WTC11 (cell line): Measurements from ENCODE around the gene MORC2. TPM values are rescaled to one million over a fixed set of nuclear protein-coding genes. Genes with fewer than 3 reads are reported as not detected.

Experiments used
- ATAC-seq: fragments of 200-7000 bp; cut with Tn5 transposase; 2 replicates; pipeline ENCODE4 v1.10.0; 2021; ENCODE audit warnings: mild to moderate bottlenecking, moderate library complexity
- CTCF ChIA-PET: fragments of 300-600 bp; sonication (Branson Sonifier 250); formaldehyde crosslinking; loops from one replicate; lab custom pipeline; 2021; ENCODE audit warnings: antibody characterized with exemption; lab: Charles Lee
- POLR2A ChIA-PET: fragments of 350-600 bp; sonication (Branson Sonifier 250); formaldehyde crosslinking; loops from one replicate; lab custom pipeline; 2021; ENCODE audit warnings: antibody characterized with exemption; lab: Charles Lee
- DNase-seq: peaks from one replicate; pipeline ENCODE4 v3.0.0; 2021; ENCODE audit warnings: low spot score
- H3K27ac Mint-ChIP-seq: 2 replicates; pipeline ENCODE4 v1.8.0; 2021; ENCODE audit warnings: mixed read lengths
- H3K27me3 Mint-ChIP-seq: 2 replicates; pipeline ENCODE4 v1.8.0; 2021; ENCODE audit warnings: low read depth, mild to moderate bottlenecking, moderate library complexity, mixed read lengths
- H3K36me3 Mint-ChIP-seq: 2 replicates; pipeline ENCODE4 v1.8.0; 2021; ENCODE audit warnings: mixed read lengths
- H3K4me1 Mint-ChIP-seq: 2 replicates; pipeline ENCODE4 v1.8.0; 2022; ENCODE audit warnings: mixed read lengths
- H3K4me3 Mint-ChIP-seq: 2 replicates; pipeline ENCODE4 v1.8.0; 2021; ENCODE audit warnings: mild to moderate bottlenecking, moderate library complexity, mixed read lengths
- H3K9me3 Mint-ChIP-seq: 2 replicates; pipeline ENCODE4 v1.8.0; 2021; ENCODE audit warnings: mixed read lengths
- ATF1 ChIP-seq: sonication (generic); formaldehyde crosslinking; IDR thresholded peaks from 2 replicates; pipeline ENCODE4 v1.8.1; 2023; ENCODE audit warnings: mild to moderate bottlenecking, moderate library complexity, missing genetic modification reagents
- ETV6 ChIP-seq: sonication (generic); formaldehyde crosslinking; IDR thresholded peaks from 2 replicates; pipeline ENCODE4 v1.8.1; 2022; ENCODE audit warnings: mild to moderate bottlenecking, missing genetic modification reagents
- FOXJ3 ChIP-seq: sonication (generic); formaldehyde crosslinking; IDR thresholded peaks from 2 replicates; pipeline ENCODE4 v1.9.0; 2021; ENCODE audit warnings: missing genetic modification reagents, mild to moderate bottlenecking, borderline replicate concordance
- FOXK1 ChIP-seq: sonication (generic); formaldehyde crosslinking; IDR thresholded peaks from 2 replicates; pipeline ENCODE4 v1.8.0; 2022; ENCODE audit warnings: mild to moderate bottlenecking, moderate library complexity, missing genetic modification reagents
- GABPB1 ChIP-seq: sonication (generic); formaldehyde crosslinking; IDR thresholded peaks from 2 replicates; pipeline ENCODE4 v1.8.1; 2023; ENCODE audit warnings: mild to moderate bottlenecking, missing genetic modification reagents
- JAZF1 ChIP-seq: fragments of 250-450 bp; sonication (Bioruptor Pico); IDR thresholded peaks from 2 replicates; pipeline ENCODE4 v1.9.0; 2021; ENCODE audit warnings: moderate library complexity, mild to moderate bottlenecking, inconsistent platforms
- MXD4 ChIP-seq: fragments of 250-450 bp; sonication (Bioruptor Pico); IDR thresholded peaks from 2 replicates; pipeline ENCODE4 v1.8.0; 2021; ENCODE audit warnings: mild to moderate bottlenecking, moderate library complexity, borderline replicate concordance
- OVOL2 ChIP-seq: fragments of 250-450 bp; sonication (Bioruptor Pico); IDR thresholded peaks from 2 replicates; pipeline ENCODE4 v1.9.0; 2021; ENCODE audit warnings: mild to moderate bottlenecking, borderline replicate concordance
- RORB ChIP-seq: fragments of 250-450 bp; sonication (Bioruptor Pico); IDR thresholded peaks from 2 replicates; pipeline ENCODE4 v1.9.0; 2021; ENCODE audit warnings: mild to moderate bottlenecking
- SMAD3 ChIP-seq: sonication (generic); formaldehyde crosslinking; IDR thresholded peaks from 2 replicates; pipeline ENCODE4 v1.8.0; 2022; ENCODE audit warnings: missing genetic modification reagents, mild to moderate bottlenecking, borderline replicate concordance
- ZNF263 ChIP-seq: sonication (generic); formaldehyde crosslinking; IDR thresholded peaks from 2 replicates; pipeline ENCODE4 v1.8.1; 2022; ENCODE audit warnings: low read depth, mild to moderate bottlenecking, moderate library complexity, missing genetic modification reagents
- ZNF317 ChIP-seq: sonication (generic); formaldehyde crosslinking; IDR thresholded peaks from 2 replicates; pipeline ENCODE4 v1.8.1; 2023; ENCODE audit warnings: low read depth, mild to moderate bottlenecking, moderate library complexity, missing genetic modification reagents, borderline replicate concordance
- ZNF416 ChIP-seq: fragments of 250-450 bp; sonication (Bioruptor Pico); IDR thresholded peaks from 2 replicates; pipeline ENCODE4 v1.9.0; 2021; ENCODE audit warnings: mild to moderate bottlenecking, inconsistent platforms
- total RNA-seq: library from RNA; stranded (reverse); gene quantifications from 3 replicates; pipeline ENCODE4 v1.2.3, GENCODE V29; 2021
- TF ChIP-seq, protein P1 (sequence below): sonication (generic); formaldehyde crosslinking; conservative IDR thresholded peaks from 2 replicates; pipeline ENCODE4 v1.8.1; 2022; ENCODE audit warnings: mild to moderate bottlenecking, missing genetic modification reagents
- TF ChIP-seq, protein P2 (sequence below): sonication (generic); formaldehyde crosslinking; IDR thresholded peaks from 2 replicates; pipeline ENCODE4 v1.8.1; 2022; ENCODE audit warnings: mild to moderate bottlenecking, missing genetic modification reagents, moderate library complexity, borderline replicate concordance
- TF ChIP-seq, protein P3 (sequence below): sonication (generic); formaldehyde crosslinking; IDR thresholded peaks from 2 replicates; pipeline ENCODE4 v1.8.0; 2022; ENCODE audit warnings: mild to moderate bottlenecking, missing genetic modification reagents
- TF ChIP-seq, protein P4 (sequence below): fragments of 250-450 bp; sonication (Bioruptor Pico); IDR thresholded peaks from 2 replicates; pipeline ENCODE4 v1.8.0; 2021; ENCODE audit warnings: mild to moderate bottlenecking
- TF ChIP-seq, protein P5 (sequence below): fragments of 250-450 bp; sonication (Bioruptor Pico); conservative IDR thresholded peaks from 2 replicates; pipeline ENCODE4 v1.9.0; 2021; ENCODE audit warnings: mild to moderate bottlenecking
- TF ChIP-seq, protein P6 (sequence below): fragments of 250-450 bp; sonication (Bioruptor Pico); IDR thresholded peaks from 2 replicates; pipeline ENCODE4 v2.1.2; 2022; ENCODE audit warnings: mild to moderate bottlenecking, moderate library complexity

The MORC2 gene
- total RNA-seq, 1 experiment from 2014 or later, result 62.3 TPM

DNA sequence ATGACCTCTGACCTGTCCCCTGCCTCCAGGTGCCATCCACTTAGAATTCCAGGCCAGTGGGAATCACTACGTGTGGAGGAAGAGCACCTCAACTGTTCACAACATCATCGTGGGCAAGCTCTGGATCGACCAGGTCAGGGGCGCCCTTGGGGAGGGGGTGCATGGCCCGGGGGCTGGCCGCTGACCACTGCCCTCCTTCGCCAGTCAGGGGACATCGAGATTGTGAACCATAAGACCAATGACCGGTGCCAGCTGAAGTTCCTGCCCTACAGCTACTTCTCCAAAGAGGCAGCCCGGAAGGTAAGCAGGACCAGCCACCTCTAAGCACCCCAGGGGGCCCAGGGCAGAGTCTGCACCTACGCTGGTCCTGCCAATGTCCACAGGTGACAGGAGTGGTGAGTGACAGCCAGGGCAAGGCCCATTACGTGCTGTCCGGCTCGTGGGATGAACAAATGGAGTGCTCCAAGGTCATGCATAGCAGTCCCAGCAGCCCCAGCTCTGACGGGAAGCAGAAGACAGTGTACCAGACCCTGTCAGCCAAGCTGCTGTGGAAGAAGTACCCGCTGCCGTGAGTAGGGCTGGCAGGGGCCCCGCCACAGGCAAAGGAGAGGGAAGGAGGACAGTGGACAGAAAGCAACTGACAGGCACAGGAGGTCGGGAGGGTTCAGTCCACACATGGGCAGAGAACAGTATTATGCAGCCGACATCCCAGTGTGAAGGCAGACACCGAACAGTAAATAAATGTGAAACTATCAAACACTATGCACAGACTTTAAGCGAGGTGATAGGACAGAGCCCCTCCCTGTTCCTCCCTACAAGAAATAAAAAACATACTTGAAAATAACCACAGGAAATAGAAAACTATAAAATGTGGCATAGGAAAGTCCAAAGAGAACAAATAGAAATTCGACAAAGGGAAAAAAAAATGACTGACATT lies 74.9 kb downstream of the MORC2 start:
- Mint-ChIP-seq H3K4me3 (no peak overlapping the region), H3K4me1 (peaks cover 16% of the 10 kb centered on the region), H3K36me3 (peaks cover 3% of the 10 kb centered on the region; the same call in 1 of the 2 replicates), H3K9me3 (no peaks in the 10 kb centered on the region)
- POLR2A ChIA-PET, result interaction anchor here (1.0 to 1.1 kb wide), 2 partner anchors 9 to 87 kb away, joined by 3 read pairs; no protein-coding TSS in a partner anchor
- CTCF ChIA-PET, result interaction anchor here (1.1 to 1.6 kb wide), 4 partner anchors 9 to 339 kb away, joined by 3 to 4 read pairs (median 4); no protein-coding TSS in a partner anchor
- DNase-seq, result no peak
- TF ChIP-seq, protein P1, sequence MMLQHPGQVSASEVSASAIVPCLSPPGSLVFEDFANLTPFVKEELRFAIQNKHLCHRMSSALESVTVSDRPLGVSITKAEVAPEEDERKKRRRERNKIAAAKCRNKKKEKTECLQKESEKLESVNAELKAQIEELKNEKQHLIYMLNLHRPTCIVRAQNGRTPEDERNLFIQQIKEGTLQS, result no peak
- TF ChIP-seq FOXJ3 (CRISPR knock-in tag), result no peak
- TF ChIP-seq MXD4, result no peak
- TF ChIP-seq JAZF1 (CRISPR knock-in tag), result no peak
- no peak for TF ChIP-seq SMAD3 (CRISPR knock-in tag)
- TF ChIP-seq, protein P2, sequence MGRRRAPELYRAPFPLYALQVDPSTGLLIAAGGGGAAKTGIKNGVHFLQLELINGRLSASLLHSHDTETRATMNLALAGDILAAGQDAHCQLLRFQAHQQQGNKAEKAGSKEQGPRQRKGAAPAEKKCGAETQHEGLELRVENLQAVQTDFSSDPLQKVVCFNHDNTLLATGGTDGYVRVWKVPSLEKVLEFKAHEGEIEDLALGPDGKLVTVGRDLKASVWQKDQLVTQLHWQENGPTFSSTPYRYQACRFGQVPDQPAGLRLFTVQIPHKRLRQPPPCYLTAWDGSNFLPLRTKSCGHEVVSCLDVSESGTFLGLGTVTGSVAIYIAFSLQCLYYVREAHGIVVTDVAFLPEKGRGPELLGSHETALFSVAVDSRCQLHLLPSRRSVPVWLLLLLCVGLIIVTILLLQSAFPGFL (CRISPR knock-in tag), result no peak
- TF ChIP-seq RORB (CRISPR knock-in tag), result no peak
- no peak for TF ChIP-seq ZNF317 (CRISPR knock-in tag)
- TF ChIP-seq, all 79 proteins: peak for 0
- H3K27me3 Mint-ChIP-seq, result no peaks in the 10 kb centered on the region; the same call in 1 of the 2 replicates
- no peak for ATAC-seq
- H3K27ac Mint-ChIP-seq, result no peak overlapping the region

DNA sequence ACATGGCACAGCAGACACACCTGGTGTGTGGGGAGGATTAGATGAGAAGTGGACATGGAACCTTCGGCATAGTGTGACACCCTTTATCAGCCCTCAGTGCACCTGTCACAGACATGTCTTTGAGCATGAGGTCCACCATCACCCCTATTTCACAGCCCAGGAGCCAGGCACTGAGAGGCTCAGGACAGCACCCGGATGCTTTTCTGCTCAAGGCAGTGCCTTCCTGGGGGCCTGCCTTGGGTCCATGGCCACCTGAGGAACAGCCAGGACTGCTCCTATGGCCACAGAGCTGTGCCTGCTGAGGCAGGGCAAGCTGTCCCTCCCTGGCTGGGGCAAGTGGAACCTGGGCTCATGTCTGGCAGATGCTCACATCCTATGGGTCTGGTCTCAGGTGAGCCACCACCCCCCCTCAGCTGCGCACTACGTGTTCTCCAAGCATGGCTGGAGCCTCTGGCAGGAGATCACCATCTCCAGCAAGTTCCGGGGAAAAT lies 75.8 kb downstream of the MORC2 start:
- H3K4me3 Mint-ChIP-seq, result no peak overlapping the region
- ATAC-seq, result no peak
- TF ChIP-seq ZNF416 (CRISPR knock-in tag) (no peak), ZNF263 (CRISPR knock-in tag) (no peak), OVOL2 (no peak), GABPB1 (CRISPR knock-in tag) (no peak), ETV6 (CRISPR knock-in tag) (no peak), FOXK1 (CRISPR knock-in tag) (no peak), ATF1 (no peak)
- TF ChIP-seq, protein P3, sequence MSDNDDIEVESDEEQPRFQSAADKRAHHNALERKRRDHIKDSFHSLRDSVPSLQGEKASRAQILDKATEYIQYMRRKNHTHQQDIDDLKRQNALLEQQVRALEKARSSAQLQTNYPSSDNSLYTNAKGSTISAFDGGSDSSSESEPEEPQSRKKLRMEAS, result no peak
- TF ChIP-seq, protein P4, sequence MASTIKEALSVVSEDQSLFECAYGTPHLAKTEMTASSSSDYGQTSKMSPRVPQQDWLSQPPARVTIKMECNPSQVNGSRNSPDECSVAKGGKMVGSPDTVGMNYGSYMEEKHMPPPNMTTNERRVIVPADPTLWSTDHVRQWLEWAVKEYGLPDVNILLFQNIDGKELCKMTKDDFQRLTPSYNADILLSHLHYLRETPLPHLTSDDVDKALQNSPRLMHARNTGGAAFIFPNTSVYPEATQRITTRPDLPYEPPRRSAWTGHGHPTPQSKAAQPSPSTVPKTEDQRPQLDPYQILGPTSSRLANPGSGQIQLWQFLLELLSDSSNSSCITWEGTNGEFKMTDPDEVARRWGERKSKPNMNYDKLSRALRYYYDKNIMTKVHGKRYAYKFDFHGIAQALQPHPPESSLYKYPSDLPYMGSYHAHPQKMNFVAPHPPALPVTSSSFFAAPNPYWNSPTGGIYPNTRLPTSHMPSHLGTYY (CRISPR knock-in tag), result no peak
- TF ChIP-seq, protein P5, sequence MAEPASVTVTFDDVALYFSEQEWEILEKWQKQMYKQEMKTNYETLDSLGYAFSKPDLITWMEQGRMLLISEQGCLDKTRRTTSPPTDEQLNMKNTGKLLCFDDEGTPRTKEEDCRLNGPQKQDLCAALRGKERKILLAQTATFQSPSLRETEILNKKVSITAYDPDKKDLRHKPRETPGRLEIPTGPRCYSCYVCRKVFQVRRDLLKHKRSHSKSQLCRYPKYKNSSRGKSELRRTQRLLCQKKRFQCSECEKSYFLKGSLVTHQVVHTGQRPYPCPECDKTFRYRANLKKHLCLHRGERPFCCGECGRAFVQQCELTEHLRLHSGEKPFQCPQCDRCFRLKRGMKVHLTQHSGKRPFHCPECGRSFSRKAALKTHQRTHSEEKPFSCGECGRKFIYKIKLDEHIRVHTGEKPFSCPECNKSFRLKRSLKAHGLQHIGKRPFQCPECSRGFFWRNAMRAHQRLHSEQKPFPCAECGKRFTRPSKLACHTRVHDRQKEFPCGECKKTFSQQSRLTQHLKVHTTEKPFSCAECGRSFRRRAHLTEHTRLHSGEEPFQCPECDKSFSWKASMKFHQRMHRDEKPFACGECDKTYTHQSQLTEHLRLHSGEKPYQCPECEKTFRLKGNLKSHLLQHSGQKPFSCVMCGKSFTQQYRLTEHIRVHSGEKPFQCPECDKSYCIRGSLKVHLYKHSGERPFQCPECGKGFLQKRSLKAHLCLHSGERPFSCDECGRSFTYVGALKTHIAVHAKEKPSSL, result no peak
- TF ChIP-seq, protein P6, sequence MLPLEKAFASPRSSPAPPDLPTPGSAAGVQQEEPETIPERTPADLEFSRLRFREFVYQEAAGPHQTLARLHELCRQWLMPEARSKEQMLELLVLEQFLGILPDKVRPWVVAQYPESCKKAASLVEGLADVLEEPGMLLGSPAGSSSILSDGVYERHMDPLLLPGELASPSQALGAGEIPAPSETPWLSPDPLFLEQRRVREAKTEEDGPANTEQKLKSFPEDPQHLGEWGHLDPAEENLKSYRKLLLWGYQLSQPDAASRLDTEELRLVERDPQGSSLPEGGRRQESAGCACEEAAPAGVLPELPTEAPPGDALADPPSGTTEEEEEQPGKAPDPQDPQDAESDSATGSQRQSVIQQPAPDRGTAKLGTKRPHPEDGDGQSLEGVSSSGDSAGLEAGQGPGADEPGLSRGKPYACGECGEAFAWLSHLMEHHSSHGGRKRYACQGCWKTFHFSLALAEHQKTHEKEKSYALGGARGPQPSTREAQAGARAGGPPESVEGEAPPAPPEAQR, result no peak
- ChIA-PET POLR2A (no interaction called here), CTCF (interaction anchor here (1.6 kb wide), 1 partner anchor 90 kb away, joined by 4 read pairs; no protein-coding TSS in a partner anchor)
- H3K27ac Mint-ChIP-seq, result no peak overlapping the region
- H3K36me3 Mint-ChIP-seq, result peaks cover 4% of the 10 kb centered on the region; the same call in 1 of the 2 replicates
- no peaks in the 10 kb centered on the region; the same call in 1 of the 2 replicates for H3K27me3 Mint-ChIP-seq
- DNase-seq, result no peak
- peaks cover 16% of the 10 kb centered on the region for H3K4me1 Mint-ChIP-seq
- H3K9me3 Mint-ChIP-seq, result no peaks in the 10 kb centered on the region
